ENCODE results near the gene TNFAIP8.

DNA sequence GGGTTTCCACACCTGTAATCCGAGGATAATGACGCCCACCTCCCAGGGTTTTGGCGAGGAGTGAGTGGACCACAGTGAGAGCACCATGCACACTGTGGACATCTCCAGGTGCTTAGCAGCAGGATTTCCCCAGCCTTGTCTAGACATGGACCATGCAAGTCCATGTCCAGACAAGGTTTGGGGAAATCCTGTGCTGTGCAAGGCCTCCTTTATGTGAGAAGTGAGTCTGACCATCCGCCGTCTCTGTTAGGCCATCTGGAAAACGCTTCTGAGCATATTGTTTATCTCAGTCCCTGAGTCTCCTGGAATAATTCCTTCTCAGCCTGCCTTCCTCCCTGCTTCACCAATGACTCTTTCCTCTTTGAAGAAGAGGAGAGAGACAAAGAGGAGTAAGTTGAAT lies 26.2 kb upstream of the TNFAIP8 start:
- TF ChIP-seq ZBTB7A (IDR thresholded peaks at IDR 0.05; ENCODE audit: low read depth), result no peak
- no peak for TF ChIP-seq MAX (IDR thresholded peaks at IDR 0.05)
- TF ChIP-seq EP300 (IDR thresholded peaks at IDR 0.05; ENCODE audit: borderline replicate concordance), result no peak
- no peak for TF ChIP-seq TEAD4 (IDR thresholded peaks at IDR 0.05)
- no peak for TF ChIP-seq EGR1 (IDR thresholded peaks at IDR 0.05)
- no peak for TF ChIP-seq USF1 (IDR thresholded peaks at IDR 0.05)
- TF ChIP-seq CEBPB (IDR thresholded peaks at IDR 0.05), result no peak
- no peak for TF ChIP-seq CREB1 (IDR thresholded peaks at IDR 0.05; ENCODE audit: low read depth)
- TF ChIP-seq, protein P1, sequence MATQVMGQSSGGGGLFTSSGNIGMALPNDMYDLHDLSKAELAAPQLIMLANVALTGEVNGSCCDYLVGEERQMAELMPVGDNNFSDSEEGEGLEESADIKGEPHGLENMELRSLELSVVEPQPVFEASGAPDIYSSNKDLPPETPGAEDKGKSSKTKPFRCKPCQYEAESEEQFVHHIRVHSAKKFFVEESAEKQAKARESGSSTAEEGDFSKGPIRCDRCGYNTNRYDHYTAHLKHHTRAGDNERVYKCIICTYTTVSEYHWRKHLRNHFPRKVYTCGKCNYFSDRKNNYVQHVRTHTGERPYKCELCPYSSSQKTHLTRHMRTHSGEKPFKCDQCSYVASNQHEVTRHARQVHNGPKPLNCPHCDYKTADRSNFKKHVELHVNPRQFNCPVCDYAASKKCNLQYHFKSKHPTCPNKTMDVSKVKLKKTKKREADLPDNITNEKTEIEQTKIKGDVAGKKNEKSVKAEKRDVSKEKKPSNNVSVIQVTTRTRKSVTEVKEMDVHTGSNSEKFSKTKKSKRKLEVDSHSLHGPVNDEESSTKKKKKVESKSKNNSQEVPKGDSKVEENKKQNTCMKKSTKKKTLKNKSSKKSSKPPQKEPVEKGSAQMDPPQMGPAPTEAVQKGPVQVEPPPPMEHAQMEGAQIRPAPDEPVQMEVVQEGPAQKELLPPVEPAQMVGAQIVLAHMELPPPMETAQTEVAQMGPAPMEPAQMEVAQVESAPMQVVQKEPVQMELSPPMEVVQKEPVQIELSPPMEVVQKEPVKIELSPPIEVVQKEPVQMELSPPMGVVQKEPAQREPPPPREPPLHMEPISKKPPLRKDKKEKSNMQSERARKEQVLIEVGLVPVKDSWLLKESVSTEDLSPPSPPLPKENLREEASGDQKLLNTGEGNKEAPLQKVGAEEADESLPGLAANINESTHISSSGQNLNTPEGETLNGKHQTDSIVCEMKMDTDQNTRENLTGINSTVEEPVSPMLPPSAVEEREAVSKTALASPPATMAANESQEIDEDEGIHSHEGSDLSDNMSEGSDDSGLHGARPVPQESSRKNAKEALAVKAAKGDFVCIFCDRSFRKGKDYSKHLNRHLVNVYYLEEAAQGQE (IDR thresholded peaks at IDR 0.05; ENCODE audit: low read depth), result no peak
- no peak for TF ChIP-seq YY1 (IDR thresholded peaks at IDR 0.05; ENCODE audit: low read depth)
- no peak for TF ChIP-seq FOXM1 (IDR thresholded peaks at IDR 0.05; ENCODE audit: borderline replicate concordance, low read depth)
